Measurements from ENCODE around the gene NCEH1. TPM values are rescaled to one million over a fixed set of nuclear protein-coding genes. Genes with fewer than 3 reads are reported as not detected.

NCEH1 gene
- total RNA-seq, 1 experiment from 2014 or later, result 73.0 TPM

- no peaks in the 10 kb centered on the region for H3K4me1 ChIP-seq (ENCODE audit: control insufficient read depth, insufficient read depth, low read length)
- POLR2A ChIA-PET, result no interaction called here
- intact Hi-C loops (cut with micrococcal nuclease; ENCODE audit: unreplicated experiment), result no loop called here
- H3K4me3 ChIP-seq (ENCODE audit: low read depth in 2 of 2, low read length in 2 of 2), result no peak overlapping the region
- CTCF ChIA-PET, result no interaction called here
- H3K9me3 ChIP-seq (ENCODE audit: control insufficient read depth, insufficient read depth, low read depth, low read length), result no peaks in the 10 kb centered on the region; the same call in 1 of the 2 replicates
- H3K36me3 ChIP-seq (ENCODE audit: control insufficient read depth, insufficient read depth, low read length), result no peaks in the 10 kb centered on the region
- in situ Hi-C loops (cut with HindIII; ENCODE audit: low pct_unique_long_range_greater_than_20kb, low sequenced_read_pairs), result no loop called here
- H3K27me3 ChIP-seq (ENCODE audit: control insufficient read depth, insufficient read depth, low read length), result no peaks in the 10 kb centered on the region
- TF ChIP-seq POLR2AphosphoS5 (IDR thresholded peaks at IDR 0.05; ENCODE audit: low read depth, low read length), result no peak
- TF ChIP-seq CTCF (IDR thresholded peaks at IDR 0.05), result peak; percentile 48
- H3K27ac ChIP-seq (ENCODE audit: low read length), result no peak overlapping the region
- no TSS peak for BruUV-seq (replicated peaks)
- DNase-seq (ENCODE audit: low read depth, low spot score) (no peak), ATAC-seq (no peak)
Measured at GRCh38 chr3:172717493-172718088, 6.7 kb upstream of the NCEH1 start.

GRCh38 chr3:172716476-172716875 lies 5.6 kb upstream of the NCEH1 start:
- DNase-seq (ENCODE audit: low read depth, low spot score) (no peak), ATAC-seq (no peak)
- Histone ChIP-seq H3K36me3 (ENCODE audit: control insufficient read depth, insufficient read depth, low read length) (no peaks in the 10 kb centered on the region), H3K27ac (ENCODE audit: low read length) (no peak overlapping the region), H3K27me3 (ENCODE audit: control insufficient read depth, insufficient read depth, low read length) (no peaks in the 10 kb centered on the region), H3K4me3 (ENCODE audit: low read depth in 2 of 2, low read length in 2 of 2) (no peak overlapping the region), H3K9me3 (ENCODE audit: control insufficient read depth, insufficient read depth, low read depth, low read length) (no peaks in the 10 kb centered on the region; the same call in 1 of the 2 replicates), H3K4me1 (ENCODE audit: control insufficient read depth, insufficient read depth, low read length) (peaks cover 4% of the 10 kb centered on the region; the same call in 1 of the 2 replicates)
- in situ Hi-C loops (cut with HindIII; ENCODE audit: low pct_unique_long_range_greater_than_20kb, low sequenced_read_pairs) (no loop called here), intact Hi-C loops (cut with micrococcal nuclease; ENCODE audit: unreplicated experiment) (no loop called here)
- TF ChIP-seq REST (IDR thresholded peaks at IDR 0.05; ENCODE audit: insufficient read depth in 1 of 2, low read depth in 2 of 2, low read length in 1 of 2) (no peak), POLR2AphosphoS5 (IDR thresholded peaks at IDR 0.05; ENCODE audit: low read depth, low read length) (no peak), CTCF (IDR thresholded peaks at IDR 0.05) (no peak), SIN3A (IDR thresholded peaks at IDR 0.05; ENCODE audit: borderline replicate concordance, insufficient read depth, low read depth, low read length) (no peak), TCF7L2 (IDR thresholded peaks at IDR 0.05; ENCODE audit: low read depth, low read length) (no peak)
- ChIA-PET POLR2A (no interaction called here), CTCF (interaction anchor here (0.7 kb wide), 1 partner anchor 7 kb away, joined by 4 read pairs; no protein-coding TSS in a partner anchor)
- BruUV-seq (replicated peaks), result no TSS peak
